ENCODE results near the gene ANKRD16. TPM values are rescaled to one million over a fixed set of nuclear protein-coding genes. Genes with fewer than 3 reads are reported as not detected.
"Not testable (repeated sequence)": the region's sequence is repeated elsewhere in the genome, so short reads cannot be mapped to it uniquely, and the experiment has no call there.

The ANKRD16 gene
- total RNA-seq, 1 donor from 2014 or later, result 9.4 TPM

DNA sequence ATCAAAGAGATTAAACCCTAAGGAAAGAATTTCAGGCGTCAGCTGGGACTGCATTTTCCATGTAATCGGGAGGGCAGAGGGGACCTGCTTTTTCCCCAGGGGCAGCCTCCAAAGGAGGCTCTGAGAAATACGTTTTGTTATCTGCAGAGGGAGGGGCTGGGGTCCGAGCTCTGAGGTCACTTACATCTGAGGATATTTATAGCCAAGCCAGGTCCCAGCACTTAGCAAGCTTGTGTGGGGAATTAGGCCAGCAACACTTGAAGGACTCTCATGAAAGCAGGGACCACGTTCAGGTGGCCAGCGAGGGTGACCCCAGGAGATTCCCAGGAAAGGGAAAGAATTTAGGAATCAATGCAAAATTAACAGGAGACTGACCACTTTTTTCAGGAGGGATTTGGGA lies 55.9 kb downstream of the ANKRD16 start:
- DNase-seq, result no peak

DNA sequence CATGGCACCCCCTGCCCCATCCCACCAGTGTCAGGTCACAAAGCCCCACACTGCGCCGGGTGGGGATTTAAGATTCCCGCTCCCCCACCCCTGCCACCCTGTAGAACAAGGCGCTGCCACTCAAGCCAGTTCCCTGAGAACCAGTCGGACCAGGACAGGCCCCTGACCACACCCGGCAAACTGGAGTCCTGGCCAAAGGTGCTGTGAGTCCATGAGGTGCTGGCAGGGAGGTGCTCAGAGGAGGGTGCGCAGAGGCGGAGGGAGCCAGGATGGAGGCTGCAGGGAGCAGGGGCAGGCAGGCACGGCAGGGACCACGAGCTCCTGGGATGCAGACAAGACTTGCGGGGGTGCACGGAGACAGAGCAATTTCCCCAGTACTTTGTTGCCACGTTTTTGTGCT lies 56.7 kb downstream of the ANKRD16 start:
- no peak for DNase-seq

DNA sequence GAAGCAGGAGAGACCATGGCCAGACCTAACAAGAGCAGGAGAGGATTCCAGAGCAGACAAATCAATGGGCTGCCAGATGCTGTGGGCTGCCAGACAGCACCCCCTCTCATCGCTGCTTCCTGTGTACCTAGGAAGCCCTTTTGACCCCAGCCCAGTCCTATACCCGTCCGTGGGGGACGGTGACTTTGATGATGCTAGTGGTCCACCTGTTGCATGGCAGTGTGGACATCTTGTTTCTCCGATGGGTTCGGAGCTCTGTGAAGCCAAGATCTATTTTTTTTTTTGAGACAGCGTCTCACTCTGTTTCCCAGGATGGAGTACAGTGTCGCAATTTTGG lies 58.3 kb downstream of the ANKRD16 start:
- DNase-seq, result no peak

DNA sequence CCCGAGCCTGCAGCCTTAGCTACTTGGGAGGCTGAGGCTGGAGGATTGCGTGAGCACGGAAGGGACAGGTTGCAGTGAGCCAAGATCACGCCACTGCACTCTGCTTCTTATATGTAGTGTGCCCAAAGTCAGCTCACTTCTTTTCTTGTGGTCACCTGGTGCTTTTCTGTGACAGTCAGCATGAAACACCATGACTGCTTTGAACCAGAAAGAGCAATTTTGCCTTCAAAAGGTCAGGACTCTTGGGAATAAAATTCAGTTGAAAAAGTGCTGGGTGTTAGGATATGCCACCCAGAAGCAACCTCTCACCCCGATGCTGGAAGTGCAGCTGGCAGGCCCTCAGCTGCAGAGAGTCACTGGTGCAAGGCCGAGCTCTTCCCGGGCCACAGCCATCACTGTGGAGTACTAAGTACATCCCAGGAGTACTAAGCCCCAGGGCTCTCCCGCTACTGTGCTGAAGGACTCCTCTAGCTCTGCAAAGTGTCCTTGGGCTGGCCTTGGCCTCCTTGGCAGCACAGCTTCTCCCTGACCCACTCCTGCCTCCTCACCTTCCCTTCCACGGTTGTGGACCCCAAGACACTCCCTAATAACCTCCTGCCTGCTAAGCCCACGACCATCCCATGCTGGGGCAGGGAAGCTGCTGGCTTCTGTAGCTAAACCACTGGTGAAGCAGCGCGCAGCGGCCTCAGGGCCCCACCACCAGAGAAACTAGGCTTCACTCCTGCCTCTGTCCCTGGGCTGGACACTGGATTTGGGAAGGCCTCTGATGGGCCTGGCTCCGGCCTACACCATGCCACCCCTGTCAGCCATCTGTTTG lies 58.9 kb downstream of the ANKRD16 start:
- no peak for DNase-seq

DNA sequence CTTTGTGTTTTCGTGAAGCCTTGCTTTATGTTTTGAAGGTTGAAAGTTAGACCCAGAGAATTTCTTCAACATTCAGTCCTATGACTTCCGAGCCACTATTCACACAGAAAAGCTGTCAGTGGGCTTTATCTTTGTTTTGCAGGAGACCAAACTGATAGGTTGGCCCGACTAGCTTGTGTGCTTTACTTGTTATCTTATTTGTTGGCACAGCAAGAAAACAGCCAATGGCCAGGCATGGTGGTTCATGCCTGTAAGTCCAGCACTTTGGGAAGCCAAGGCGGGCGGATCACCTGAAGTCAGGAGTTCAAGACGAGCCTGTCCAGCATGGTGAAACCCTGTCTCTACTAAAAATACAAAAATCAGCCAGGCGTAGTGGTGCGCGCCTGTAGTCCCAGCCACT lies 60.4 kb downstream of the ANKRD16 start:
- DNase-seq, result no peak

DNA sequence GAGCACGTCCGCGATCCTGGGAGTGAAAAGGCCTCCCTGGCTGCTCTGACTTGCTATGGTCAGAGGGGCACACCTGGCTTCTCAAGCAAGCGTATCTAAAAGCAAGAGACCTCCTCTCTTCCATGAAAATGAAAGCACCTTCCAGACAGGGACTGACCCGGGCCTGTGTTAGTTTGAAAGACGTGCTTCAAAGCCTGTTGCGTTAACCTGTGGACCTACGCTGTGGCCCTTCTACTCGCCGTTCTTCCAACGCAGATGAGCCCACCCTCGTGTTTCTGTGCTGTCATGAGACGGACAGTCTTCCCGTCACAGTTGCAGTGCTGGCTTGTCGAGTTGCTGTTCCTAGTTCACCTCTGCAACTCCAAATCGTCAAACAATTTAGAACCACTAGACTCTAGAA lies 61.0 kb downstream of the ANKRD16 start:
- no peak for DNase-seq

DNA sequence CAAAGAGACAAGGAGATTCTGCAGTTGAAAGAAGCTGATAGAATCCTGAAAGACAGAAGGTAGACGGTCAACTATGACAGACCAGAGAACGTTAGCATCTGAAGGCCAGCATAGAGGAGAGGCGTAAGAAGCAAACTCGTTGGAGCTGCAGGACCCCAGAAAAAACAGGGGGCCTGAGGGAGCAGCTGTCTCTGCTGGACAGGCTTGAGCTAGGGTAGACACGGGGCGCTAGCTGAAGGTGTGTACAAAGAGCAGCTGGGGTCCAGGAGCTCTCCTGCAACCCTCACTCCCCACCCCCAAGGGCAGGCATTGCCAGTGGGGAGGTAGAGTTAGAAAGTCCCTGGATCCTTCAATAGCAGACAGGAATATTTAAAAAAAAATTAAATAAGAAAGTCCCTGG lies 61.9 kb downstream of the ANKRD16 start:
- no peak for DNase-seq

DNA sequence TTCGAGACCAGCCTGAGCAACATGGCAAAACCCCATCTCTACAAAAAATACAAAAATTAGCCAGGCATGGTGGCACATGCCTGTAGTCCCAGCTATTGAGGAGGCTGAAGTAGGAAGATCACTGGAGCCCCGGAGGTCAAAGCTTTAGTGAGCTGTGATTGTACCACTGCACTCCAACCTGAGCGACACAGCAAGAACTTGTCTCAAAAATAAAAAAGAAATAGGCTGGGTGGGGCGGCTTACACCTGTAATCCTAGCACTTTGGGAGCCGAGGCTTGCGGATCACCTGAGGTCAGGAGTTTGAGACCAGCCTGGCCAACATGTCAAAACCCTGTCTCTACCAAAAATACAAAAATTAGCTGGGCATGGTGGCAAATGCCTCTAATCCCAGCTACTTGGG lies 63.2 kb downstream of the ANKRD16 start:
- not testable (repeated sequence) for DNase-seq

DNA sequence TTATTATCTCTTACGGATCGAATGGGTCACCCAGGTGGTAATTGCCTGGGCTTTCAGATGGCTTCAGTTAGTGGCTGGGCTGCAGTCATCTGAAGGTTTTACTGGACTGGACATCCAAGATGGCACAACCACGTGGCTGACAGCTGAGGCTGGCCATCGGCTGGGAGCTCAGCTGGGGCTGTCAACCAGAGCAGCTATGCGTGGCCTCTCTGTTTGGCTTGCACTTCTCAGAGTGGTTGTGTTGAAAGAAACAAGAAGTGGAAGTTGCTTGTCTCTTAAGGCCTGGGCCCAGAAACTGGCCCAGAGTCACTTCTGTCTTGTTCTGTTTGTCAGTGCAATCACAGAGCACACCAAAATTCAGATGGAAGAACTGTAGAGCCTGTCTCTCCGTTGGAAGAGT lies 70.8 kb downstream of the ANKRD16 start:
- no peak for DNase-seq

DNA sequence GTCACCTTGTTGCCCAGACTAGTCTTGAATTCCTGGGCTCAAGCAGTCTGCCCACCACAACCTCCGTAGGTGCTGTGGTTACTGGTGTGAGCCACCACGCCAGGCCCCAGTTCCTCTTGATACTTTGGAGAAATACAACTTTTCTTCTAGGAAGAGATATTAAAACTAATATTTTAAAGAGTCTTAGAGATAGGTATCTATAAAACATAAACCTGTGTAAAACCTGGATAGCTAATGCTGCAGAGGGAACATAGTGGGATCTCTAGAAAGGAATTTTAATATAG lies 71.7 kb downstream of the ANKRD16 start:
- DNase-seq, result no peak

DNA sequence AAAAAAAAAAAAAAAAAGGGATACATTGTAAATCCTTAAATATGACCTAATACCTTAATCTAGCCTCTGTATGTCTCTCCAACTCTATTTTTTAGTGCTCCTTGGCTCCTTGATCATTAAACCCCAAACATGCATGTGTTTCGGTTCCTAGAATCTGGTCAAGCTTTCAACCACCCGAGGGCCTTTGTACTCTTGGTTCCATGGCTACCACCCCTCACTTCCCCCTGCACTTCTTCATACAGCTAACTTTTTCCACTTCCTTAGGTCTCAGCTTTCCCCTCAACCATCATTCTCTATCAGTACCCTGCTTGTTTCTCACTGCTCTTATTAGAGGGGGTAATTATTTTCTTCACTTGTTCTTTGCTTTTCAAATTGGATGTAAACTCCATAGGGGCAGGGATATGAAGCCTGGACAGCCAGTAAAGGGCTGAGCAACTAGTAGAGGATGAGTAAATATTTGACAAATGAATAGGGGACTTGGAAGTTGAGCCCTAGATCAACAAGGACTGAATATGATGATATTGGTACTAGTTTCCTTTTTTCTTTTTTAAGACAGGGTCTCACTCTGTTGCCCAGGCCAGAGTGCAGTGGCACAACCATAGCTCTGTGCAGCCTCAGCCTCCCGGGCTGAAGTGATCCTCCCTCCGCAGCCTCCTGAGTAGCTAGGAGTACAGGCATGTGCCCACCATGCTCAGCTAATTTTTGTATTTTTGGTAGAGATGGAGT lies 72.2 kb downstream of the ANKRD16 start:
- no peak for DNase-seq

DNA sequence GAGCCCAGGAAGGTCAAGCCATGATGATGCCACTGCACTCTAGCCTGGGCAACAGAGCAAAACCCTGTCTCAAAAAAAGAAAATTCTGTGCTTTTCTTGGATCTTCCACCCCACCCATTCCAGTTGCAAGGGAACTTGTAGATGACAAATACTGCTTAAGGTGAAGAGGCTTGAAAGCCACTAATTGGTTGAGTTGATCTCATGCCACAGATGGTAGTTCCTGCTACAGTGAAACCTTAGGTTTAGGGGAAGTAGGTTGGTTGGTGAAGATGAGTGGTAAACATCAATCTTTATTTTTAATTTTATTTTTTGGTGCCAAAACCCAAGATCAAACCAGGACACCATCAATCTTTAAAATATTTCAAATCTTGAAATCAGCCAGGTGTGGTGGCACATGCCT lies 73.5 kb downstream of the ANKRD16 start:
- no peak for DNase-seq

DNA sequence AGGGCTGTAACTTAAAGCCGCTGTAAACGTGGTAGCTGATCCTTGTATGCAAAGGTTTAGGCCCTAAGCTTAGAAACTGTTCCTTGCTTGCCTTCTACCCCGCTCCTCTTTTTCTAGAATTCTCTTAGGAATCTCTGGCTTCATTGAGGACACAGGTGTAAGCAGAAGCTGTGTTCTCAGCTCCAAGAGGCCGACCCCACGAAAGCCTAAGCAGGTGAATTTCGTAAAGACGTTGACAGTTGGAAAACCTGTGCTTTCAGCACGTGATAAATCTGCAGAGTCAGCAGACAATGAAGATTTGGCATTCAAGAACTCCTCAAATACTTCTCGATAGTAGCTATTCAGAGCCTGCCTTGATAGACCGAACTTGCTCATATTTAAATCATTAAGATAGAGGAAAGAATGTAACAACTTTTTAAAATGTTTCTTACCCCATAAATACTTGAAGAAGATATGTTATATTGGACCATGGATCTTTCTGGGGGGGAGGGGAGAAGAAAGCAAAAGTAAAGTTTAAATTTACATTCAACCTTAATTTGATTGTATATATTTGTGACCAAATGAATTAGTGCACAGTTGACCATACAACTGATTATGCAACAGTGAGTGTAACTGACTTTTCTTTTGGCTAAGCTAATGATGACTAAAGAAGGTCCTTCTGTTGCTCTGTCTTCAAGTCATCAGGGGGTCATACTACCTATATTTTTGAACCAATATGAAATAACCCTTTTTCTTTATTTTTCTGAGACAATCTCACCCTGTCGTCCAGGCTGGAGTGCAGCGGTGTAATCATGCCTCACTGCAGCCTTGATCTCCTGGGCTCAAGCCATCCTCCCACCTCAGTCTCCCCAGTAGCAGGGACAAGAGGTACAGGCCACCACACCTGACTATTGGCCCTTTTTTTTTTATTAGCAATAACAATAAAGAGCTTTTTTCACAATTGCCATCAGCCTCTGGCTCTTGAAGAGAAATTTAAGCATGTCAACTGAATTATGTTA lies 75.3 kb downstream of the ANKRD16 start:
- peak; percentile 44 for DNase-seq

DNA sequence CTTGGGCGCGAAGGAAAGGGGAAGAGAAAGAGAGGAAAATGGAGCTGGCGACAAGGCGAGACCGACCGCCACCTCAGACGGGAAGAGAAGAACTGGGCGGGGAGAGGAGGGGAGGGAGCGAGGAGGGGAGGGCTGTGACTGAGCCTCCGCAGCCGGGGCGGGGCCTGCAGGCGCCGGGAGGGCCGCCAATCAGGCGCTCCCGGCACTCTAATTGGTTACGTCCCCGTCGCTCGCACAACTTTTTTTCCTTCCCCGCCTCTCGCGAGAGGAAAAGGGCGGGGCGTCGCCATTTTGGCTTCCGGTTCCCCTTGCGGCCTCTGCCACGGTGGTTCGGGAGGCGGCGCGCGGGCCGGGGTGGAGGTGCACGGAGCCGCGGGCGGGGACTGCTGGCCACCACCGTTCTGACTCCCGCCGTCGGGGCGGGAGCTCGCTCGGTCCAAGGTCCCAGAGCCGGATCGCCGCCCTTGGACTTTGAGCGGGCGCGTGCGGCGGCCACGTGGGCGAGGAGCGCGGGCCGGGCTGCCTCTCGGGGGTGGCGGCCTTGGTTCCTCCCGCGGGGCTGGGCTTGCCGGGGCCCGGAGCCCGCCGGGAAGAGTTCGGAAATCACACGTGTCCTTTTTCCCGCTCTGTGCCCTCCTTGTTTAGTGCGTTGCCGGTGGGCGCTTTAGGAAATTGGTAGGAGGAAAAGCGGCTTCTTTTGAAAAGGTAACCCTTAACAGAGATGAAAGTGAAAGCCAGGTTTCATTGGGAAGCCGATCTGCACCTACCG lies 76.2 kb downstream of the ANKRD16 start, which contains the start of gene GDI2:
Gene GDI2, minus strand, starts transcription at position 94 of the 769 bp plus-strand sequence. CDS start 176 bp downstream, outside the sequence.
- peak; percentile 99 for DNase-seq

DNA sequence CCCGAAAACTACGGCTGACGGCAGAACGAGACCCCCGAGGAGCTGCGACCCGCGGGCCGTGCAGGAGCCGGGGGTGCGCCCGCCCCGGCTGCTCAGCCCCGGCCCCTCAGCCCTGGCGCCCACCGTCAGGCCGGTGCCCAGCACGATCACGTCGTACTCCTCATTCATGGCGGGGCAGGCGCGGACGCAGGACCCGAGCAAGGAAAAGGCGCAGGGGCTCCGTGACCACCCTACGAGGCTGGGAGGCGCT lies 76.7 kb downstream of the ANKRD16 start:
- DNase-seq, result no peak

DNA sequence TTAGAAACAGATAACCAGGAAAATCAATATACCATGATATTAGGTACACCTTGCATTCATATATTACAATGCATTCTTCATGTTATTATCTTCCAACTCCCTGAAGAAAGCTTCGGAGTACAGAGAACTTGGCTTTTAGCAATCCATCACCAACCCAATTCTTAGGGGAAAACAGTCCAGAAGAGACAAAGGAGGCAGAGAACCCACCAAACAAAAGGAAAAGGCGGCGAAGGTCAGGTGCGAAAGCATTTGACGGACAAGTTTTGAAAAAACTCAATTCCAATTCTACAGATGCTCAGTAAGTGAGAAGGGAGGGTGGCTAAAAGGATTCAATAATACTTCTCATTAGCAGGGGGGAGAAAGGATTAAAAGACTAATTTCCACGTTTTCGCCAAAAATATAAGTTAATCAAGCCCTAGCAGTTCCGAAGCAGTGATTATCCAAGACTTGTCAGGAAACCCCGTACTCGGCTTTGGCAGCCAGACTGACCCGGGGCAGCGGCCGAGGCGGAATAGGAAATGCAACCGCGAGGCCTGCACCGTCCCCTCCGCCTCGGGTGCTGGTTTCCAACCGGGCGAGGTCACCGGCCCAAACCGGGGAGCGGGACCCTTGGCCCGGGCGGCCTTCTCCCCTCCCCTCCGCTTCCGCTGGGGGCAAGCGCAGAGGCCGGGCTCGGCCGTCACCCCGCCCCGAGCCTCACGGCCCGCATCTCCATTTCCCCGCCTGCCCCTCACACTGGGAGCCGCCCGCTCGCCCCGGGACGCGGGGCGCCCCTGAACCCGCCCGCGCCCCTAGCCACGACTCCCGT lies 77.2 kb downstream of the ANKRD16 start:
- DNase-seq, result peak; percentile 61

Other genes with a start within 250 kb of the ANKRD16 start
- gene ASB13, start 223.3 kb downstream of the ANKRD16 start, total RNA-seq, result 11.2 TPM
- gene TASOR2, start 205.1 kb downstream of the ANKRD16 start, total RNA-seq, result 110 TPM
- 384 TPM for gene GDI2, start 76.5 kb downstream of the ANKRD16 start, total RNA-seq
- gene FBH1, start 350 bp upstream of the ANKRD16 start, total RNA-seq, result 93.1 TPM
- gene IL15RA, start 87.7 kb upstream of the ANKRD16 start, total RNA-seq, result 3.0 TPM
- not detected for gene IL2RA, start 172.5 kb upstream of the ANKRD16 start, total RNA-seq
- gene RBM17, start 199.1 kb upstream of the ANKRD16 start, total RNA-seq, result 71.3 TPM